NCI-H82 (cell line): Measurements from ENCODE around the gene ZNRF3.
A peak's percentile ranks its signal among the peaks of the same experiment; 100 is the strongest.
"Not testable (repeated sequence)": the region's sequence is repeated elsewhere in the genome, so short reads cannot be mapped to it uniquely, and the experiment has no call there.

Experiments
- DNase-seq: peaks from one replicate; lab custom pipeline; 2025; lab: John Stamatoyannopoulos, UW

Gene ZNRF3

DNA sequence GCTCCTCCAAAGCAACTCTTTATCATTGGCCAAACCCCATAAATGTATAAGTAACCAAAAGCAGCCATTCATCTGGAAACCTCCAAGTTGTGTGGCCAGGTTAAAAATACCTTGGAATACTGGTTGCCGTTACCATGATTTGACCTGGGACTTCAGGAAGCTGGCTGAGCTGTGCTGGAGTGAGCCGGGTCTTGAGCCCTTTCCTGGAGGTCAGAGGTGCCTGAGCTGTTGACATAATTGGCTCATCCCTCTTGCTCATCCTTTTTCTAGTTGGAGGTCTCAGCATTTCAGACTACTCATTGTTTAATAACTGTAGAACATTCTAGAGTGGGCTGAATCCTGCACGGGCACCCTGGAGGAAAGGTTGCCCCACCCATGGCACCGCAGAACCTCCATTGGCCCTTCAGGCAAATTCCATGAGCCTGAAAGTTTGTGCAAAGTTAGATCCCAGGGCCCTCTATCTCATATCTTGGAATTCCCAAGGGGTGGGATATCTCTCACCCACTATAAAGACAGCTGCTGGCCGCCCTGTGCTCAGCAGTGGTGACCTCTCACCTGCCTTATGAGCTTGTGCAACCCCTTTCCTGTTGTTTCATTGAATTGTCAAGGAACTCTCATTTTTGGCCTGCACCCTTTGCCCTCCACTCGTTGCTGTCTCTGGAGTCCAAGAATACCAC, 101.2 kb downstream of the ZNRF3 start:
- no peak for DNase-seq

DNA sequence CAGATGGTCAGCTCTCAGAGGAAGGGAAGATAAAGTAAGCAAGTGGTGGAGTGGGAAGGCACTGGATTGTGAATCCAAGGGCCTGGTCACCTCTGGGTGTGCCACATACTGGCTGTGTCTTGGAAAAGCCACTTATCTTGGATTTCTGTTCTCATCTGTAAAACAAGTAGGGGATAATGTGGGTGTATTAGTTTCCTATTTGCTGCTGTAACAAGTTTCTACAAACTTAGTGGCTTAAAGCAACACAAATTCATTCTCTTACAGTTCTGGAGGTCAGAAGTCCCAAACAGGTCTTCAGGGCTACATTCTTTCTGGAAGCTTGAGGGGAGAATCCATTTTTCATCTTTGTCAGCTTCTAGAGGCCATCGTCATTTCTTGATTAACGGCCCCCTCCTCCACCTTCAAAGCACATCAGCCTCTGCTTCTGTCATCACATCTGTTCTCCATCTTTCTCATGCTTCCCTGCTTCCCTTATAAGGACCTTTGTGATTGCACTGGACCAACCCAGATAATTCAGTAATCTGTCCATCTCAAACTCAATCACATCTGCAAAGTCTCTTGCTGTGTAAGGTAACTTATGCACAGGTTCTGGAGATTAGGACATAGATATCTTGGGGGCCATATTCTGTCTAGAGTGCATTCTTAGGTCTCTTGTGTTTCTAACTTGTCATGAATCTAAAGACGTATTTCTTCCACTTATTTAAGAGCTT, 102.4 kb downstream of the ZNRF3 start:
- no peak for DNase-seq

DNA sequence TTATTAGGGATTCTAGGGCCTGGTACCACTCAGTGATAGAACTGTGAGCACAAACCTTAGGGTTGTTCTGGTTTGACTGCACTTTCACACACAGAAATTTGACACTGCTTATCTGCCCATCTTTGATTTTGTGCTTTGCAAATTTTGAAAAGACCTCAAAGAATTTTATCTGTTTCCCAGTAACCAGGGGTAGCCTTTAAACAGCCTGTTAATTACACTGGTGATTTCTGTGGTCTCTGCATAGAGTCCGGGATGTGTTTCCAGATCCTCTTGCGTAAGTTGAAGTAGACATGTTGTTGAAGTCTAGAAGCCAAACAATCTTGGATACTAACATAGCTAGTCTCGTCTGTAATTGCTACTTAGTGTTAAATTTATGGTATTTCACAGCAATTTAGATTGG, 103.0 kb downstream of the ZNRF3 start:
- no peak for DNase-seq

DNA sequence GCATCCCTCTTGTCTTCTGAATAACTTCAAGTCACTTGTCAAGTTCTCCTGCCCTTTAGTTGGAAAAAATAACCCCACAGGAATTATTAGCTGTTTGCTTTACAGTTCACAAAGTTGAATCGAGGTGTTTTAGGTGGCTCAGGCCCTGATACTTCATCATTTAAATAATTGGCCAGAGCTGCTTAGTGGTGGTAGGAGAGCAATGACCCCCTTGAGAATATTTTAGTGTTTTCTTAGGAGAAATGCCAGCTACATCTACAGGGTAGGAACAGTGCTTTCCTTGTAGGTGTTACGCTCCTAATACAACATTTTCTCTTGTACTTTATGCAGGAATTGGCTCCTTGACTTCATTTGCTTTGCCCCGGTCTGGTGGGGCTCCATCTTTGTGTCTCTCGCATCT, 105.1 kb downstream of the ZNRF3 start:
- DNase-seq, result no peak

DNA sequence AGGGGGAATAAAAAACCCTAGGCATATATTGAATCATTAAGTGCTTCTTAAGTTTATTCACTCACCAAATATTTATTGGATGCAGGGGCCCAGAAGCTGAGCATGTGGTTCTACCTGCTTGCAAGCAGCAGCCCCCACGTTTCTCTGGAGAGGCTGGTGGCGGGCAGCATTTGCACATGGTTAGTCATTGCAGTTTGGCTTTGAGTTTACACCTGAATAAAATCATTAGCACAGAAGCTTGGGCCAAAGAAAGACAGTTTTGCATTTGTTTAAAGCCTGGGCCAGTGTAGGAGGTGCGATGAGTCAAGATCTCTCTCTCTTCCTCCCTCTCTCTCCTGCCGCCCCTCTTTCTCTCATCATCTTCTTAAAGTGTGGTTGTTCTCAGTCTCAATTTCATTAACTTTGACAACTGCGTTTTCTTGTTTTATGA, 105.7 kb downstream of the ZNRF3 start:
- DNase-seq, result no peak

DNA sequence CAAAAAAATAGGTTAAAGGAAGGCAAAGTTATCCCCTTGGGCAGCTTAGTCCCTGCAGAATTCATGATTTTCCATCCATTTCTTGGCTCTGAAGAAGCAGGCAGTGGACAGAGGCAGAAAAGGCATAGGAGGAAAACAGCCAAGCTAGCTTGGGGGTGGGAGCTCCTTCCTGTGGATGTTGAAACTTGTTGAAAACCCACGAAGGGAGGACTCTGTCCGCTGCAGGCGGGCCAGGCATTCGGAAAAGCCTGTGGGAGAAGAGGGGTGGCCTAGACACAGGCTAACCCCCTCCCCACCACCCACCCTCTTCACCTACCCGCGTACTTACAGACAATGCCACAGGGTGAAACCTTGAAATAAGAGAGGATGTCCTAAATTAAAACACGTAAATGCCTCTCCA, 106.1 kb downstream of the ZNRF3 start:
- DNase-seq, result no peak

DNA sequence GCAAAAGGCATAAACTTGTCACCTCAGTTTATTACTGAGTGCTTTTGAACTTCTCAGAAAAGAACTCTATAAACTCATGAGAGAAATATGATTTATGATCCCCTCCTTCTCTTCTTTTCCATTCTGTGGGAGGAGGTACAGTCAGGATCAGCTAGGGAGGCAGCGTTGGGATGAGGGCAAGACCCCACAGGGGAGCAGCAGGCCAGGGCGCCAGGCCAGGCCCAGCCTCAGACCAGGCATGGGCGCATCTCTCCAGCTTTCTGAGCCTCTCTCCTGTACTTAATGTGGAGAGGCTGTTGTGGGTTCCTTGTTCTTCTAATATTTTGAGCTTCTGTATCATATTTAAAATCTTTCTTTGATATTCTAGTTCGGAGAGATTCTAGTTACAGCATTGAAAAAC, 106.5 kb downstream of the ZNRF3 start:
- no peak for DNase-seq

DNA sequence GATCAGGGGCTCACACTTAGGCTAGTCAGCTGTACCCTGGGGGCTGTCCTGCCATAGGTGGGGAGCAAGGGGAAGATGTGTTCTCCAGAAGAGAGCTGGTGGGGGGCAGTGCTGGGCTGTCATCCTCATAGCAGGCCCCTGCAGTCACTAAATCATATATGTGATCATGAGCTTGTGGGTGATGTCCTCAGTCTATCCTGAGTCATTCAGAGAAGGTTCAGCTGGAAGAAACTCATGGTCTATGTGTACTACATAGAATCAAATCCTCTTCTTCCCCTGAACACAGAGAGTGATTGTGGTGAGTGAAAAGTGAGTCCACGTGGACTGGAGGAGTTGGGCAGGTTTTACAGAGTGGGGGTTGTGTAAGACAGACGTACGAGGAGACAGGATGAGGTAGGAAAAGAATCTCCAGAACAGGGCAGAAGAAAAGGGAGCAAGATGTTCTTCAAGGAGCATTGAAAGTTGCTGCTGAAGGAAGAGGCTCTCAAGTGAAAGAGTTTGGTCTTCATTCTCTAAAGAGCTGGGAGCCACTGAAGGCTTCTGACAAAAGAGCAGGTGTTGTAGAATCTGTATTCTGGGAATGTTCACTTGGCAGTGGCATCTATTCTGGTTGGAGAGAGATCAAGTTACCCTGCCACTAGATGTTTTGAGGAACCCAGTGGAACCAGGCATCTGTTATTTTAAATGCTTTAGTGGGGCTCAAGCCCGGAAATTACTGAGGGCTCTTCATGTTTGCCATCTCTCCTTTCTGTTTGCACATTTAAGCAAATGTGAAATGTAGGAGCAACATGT, 109.4 kb downstream of the ZNRF3 start:
- no peak for DNase-seq

DNA sequence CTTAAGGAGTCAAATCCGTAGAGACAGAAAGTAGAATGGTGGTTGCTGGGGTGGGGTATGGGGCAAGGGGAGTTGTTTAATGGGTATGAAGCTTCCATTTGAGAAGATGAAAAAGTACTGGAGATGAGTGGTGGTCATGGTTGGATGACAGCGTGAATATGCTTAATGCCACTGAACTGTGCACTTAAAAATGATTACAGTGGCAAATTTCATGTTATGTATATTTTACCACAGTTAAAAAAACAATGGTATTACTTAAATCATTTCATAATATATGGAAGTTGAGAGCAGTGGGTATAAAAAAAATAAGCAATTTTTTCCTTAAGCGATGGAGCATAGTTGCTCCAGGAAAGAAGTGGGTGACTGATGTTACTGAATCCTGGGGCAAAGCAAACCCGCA, 111.2 kb downstream of the ZNRF3 start:
- no peak for DNase-seq

DNA sequence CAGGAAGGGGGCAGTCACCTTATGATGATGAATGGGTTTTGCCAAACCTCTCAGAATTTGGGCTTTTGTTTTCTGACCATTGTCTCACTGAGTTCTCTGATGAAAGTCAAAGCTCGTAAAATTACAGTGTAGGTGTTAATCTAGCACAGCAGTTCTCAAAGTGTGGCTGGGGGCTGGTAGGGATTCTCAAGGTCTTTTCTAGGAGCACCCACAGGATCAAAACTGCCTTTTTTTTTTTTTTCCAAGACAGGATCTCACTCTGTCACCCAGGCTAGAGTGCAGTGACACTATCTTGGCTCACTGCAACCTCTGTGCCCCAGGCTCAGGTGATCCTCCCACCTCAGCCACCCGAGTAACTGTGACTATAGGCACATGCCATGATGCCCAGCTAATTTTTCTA, 112.2 kb downstream of the ZNRF3 start:
- no peak for DNase-seq

DNA sequence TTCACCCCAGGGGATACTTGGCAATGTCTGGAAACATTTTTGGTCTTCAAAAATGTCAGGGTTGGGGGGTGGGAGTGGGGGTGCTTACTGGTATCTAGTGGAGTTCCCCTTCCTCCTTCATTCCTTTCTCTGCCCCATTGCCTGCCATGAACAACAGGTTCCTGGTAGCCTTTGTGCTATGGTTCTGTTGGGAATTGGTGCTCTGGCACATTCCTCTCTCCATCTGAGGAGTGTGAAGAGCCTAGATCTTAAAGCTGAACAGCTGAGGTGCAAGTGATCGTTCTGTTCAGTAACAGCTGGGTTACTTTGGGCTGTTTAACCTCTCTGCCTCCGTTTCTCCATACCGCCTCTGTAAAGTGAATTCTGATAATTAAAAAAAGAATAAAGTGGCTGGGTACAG, 114.0 kb downstream of the ZNRF3 start:
- DNase-seq, result no peak

DNA sequence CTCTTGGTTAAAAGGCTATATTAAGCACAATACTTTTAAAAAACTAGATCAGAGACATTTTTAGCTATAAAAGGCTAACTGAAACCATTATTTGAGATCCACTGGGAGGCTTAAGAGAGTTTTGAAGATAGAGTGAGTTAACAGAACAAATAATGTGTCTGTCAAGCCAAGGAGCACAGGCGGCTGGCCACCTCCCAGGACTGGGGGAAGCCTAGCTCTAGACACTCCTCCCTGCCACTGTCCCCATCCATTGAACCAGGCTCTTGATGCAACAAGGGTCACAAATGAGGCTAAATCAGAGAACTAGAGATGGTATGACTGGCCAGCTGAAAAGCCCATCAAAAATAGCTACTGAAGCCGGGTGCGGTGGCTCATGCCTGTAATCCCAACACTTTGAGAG, 115.3 kb downstream of the ZNRF3 start:
- no peak for DNase-seq

DNA sequence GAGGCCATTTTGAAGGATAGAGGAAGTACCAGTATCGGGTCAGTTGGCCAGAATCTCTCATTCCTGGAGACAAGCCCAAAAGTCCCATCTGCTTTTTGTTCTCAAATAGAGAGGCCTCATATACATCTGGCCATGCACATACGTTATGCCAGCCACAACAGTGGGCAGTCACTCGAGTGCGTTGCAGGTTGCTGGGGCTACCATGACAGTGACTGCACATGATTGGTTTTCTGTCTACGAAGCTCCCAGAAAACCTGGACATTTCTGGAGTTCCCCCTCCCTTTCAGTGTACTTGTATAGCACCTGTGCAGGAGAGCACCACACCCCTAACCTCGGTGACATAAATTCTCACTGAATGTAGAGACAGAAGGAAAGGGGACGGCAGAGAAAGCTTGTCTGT, 116.1 kb downstream of the ZNRF3 start:
- no peak for DNase-seq

DNA sequence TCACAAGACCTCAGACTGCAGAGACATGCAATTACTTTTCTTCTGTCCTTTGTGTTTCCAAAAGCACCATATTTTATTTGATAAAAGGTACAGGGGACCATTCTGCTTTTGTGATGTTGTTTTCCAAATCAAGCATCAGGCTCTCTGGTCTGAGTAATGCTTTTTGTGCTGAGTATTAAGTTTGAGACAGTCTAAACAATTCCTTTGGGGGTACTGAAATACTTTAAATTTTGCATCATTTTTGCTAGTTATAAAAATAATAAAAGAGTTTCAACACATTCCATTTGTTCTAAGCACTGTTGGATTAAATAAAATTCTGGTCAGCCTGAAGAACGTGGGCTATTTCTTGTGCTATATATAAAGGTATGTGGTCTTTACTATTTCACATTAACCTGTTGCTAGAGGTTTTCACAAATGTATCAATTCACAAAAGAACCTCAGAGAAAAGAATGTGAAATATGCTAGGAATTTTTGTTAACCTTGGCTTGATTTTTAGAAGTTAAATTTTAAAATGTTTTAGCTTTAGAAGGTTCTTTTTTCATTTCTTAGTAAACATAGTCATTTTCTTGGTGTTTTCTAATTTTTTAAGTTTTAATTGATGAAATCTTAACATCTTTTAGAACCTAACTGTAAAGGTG, 116.7 kb downstream of the ZNRF3 start:
- DNase-seq, result no peak

DNA sequence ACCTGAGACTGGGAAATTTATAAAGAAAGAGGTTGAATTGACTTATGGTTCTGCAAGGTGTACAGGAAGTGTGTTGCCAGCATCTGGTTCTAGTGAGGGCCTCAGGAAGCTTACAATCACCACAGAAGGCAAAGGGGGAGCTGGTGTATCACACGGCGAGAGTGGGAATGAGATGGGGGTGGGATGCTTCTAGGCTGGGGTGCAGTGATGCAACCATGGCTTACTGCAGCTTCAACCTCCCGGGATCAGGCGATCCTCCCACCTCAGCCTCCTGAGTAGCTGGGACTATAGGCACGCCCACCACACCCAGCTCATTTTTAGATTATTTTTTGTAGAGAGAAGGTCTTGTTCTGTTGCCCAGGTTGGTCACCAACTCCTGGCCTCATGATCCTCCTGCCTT, 117.3 kb downstream of the ZNRF3 start:
- DNase-seq, result no peak

DNA sequence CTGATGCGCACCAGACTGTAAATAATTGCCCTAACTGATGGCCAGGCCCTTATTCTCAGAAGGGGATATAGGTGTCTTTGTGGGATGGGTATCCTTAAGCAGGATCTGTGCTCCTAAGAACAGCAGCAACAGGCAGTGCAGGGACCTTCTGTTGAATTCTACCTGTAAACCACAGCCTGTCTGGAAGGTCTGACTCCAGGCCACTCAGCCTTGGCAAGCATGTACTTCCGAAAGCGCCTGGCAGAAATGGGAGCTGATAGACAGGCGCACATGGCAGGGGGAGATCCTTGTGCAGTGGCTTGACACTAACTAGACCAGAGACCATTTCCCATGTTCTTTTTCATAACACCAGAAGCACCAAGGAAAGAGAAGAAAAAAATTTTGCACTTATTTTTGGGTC, 119.2 kb downstream of the ZNRF3 start:
- DNase-seq, result no peak

DNA sequence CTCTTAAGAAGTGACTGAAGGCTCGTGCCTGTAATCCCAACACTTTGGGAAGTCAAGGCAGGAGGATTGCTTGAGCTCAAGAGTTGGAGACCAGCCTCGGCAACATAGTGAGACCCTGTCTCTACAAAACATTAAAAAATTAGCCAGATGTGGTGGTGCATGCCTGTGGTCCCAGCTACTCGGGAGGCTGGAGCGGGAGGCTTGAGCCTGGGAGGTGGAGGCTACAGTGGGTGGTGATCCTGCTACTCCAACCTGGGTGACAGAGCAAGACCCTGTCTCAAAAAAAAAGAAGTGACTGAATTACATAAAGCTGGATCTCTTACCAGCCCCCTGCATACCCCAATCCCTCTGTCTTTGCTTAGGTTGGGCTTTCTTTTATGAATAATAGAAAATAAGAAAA, 120.2 kb downstream of the ZNRF3 start:
- no peak for DNase-seq

DNA sequence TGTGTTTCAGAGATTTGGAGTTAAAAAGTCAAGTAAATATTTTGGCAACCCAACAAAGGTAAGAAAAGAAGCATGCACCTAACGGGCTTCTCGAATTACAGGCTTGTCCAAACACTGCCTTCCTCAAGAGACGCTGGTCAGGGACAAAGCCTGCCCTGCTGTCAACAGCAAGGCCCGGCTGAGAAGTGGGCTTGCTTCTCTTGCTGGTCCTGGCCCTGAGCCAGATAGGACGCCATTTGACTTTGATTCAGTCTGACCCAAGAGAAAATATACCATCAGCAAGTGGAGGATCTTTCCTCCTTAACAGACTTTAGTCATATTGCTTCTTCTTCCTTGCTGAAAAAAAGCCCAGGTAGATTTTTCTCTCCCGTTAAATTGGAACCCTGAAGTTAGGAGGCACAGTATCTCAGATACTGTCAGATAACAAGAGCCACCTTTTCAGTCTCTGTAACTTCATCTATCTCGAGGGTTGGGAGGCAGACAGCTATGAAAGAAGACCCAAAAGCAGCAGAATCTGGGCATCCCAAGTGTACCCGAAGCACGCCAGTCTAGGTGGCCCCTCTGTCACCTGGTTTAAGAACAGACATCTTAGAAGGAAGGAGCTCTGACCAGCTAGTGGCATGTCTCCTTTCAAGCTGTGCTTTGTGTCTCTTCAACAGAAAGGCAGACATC, 120.7 kb downstream of the ZNRF3 start:
- DNase-seq, result peak; percentile 12

DNA sequence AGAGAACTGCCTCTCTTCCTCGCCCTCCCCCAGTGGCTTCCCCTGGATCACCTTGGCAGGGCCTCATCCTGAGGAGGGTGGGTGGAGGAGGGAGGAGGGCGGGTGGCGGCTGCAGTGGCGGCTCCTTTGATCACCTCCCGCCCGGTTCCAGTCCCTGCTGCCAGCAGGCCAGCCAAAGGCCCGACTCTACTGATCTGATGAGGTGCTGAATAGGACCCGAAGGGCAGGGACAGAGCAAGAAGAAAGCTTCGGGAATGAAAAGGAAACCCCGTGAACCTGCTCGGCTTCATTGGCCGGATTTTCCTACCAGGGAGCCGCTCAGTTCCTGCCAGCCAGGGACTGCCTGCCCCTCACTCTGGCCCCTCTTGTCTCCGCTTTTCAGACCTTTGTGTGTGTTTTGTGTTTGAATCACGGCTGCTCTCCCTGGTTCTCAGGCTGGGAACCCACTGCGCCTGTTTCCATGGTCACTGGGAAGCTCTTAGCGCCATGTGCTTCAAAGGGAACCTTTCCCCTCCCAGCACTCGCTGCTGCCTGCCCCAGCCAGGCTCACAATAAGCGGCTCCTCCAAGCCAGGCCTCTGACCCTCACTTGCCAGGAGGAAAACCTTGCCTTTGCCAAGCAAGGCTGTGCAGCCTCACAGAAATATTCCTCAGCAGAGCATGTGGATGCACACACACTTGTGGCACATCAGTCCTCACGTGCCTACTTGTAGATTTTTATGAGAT, 121.4 kb downstream of the ZNRF3 start:
- peak; percentile 47 for DNase-seq

DNA sequence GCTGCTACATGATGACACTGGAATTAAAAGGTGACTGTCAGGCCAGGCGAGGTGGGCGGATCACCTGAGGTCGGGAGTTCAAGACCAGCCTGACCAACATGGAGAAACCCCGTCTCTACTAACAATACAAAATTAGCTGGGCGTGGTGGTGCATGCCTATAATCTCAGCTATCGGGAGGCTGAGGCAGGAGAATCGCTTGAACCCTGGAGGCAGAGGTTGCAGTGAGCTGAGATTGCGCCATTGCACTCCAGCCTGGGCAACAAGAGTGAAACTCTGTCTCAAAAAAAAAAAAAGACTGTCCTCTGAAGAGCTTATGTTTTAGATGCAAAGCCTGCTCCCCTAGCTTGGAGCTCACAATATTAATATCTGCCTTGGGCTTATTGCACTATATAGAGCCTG, 122.4 kb downstream of the ZNRF3 start:
- DNase-seq, result not testable (repeated sequence)

DNA sequence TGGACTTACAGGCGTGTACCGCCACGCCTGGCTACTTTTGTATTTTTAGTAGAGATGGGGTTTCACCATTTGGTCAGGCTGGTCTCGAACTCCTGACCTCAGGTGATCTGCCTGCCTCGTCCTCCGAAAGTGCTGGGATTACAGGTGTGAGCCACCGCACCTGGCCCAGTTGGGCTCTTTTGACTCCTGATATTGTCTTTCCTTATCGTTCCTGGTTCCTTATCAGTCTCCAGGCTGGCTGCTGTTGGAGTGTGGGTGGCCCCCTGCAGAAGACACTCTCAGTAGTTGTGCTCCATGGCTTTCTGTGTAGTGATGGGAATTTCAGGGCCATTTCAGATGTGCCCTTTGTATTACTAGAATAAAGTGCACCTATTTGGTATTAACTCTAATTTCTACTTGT, 123.0 kb downstream of the ZNRF3 start:
- no peak for DNase-seq
